ENCODE results near the gene CPN1.

- TF ChIP-seq POLR2AphosphoS5 (IDR thresholded peaks at IDR 0.05; ENCODE audit: low read length) (no peak), PBX3 (IDR thresholded peaks at IDR 0.05; ENCODE audit: insufficient replicate concordance, low read depth, low read length) (no peak), CTCF (IDR thresholded peaks at IDR 0.05 in 2 of 3, conservative IDR thresholded peaks at IDR 0.05 in 1 of 3; ENCODE audit: control insufficient read depth in 2 of 3, extremely low read depth in 1 of 3, insufficient read depth in 1 of 3, low read depth in 3 of 3, low read length in 3 of 3) (no peak), SUZ12 (IDR thresholded peaks at IDR 0.05; ENCODE audit: unreplicated experiment) (no peak), EZH2 (IDR thresholded peaks at IDR 0.05; ENCODE audit: borderline replicate concordance, control insufficient read depth, low read depth, low read length) (no peak), POLR2A (IDR thresholded peaks at IDR 0.05; ENCODE audit: low read depth, low read length) (no peak)
Observed at GRCh38 chr10:100045592-100045991, 36.1 kb downstream of the CPN1 start.

All from GM12878 (cell line).